HG03439 (cell line): ENCODE data around the gene ANKRD63.

ENCODE experiments used
- ATAC-seq: cut with Tn5 transposase; IDR thresholded peaks from one replicate; pipeline ENCODE4 v1.9.1; 2021; ENCODE audit warnings: mild to moderate bottlenecking, moderate library complexity; ENCODE audit not compliant: unreplicated experiment

The ANKRD63 gene

GRCh38 chr15:40295877-40296560 lies 13.2 kb upstream of the ANKRD63 start:
- ATAC-seq: no peak

GRCh38 chr15:40295297-40295696 lies 12.4 kb upstream of the ANKRD63 start:
- ATAC-seq: no peak

GRCh38 chr15:40293905-40294895 lies 11.3 kb upstream of the ANKRD63 start:
- no peak for ATAC-seq

GRCh38 chr15:40293006-40293405 lies 10.1 kb upstream of the ANKRD63 start:
- no peak for ATAC-seq

- ATAC-seq: no peak
Observed at GRCh38 chr15:40292246-40292645, 9.4 kb upstream of the ANKRD63 start.

- ATAC-seq: no peak
Observed at GRCh38 chr15:40290918-40291574, 8.2 kb upstream of the ANKRD63 start.

- no peak for ATAC-seq
Observed at GRCh38 chr15:40290545-40290917, 7.7 kb upstream of the ANKRD63 start.

GRCh38 chr15:40289140-40289775 lies 6.4 kb upstream of the ANKRD63 start:
- ATAC-seq: no peak

- ATAC-seq: no peak
Observed at GRCh38 chr15:40287968-40288367, 5.1 kb upstream of the ANKRD63 start.

GRCh38 chr15:40287505-40287904 lies 4.6 kb upstream of the ANKRD63 start:
- ATAC-seq: no peak

GRCh38 chr15:40286794-40287193 lies 3.9 kb upstream of the ANKRD63 start:
- ATAC-seq: no peak

- ATAC-seq: no peak
Observed at GRCh38 chr15:40286061-40286532, 3.2 kb upstream of the ANKRD63 start.

- no peak for ATAC-seq
Observed at GRCh38 chr15:40285554-40286011, 2.7 kb upstream of the ANKRD63 start.

- no peak for ATAC-seq
Observed at GRCh38 chr15:40285151-40285550, 2.3 kb upstream of the ANKRD63 start.

GRCh38 chr15:40283615-40284300 lies 894 bp upstream of the ANKRD63 start:
- ATAC-seq: no peak

GRCh38 chr15:40282147-40282868 lies 556 bp downstream of the ANKRD63 start:
- ATAC-seq: no peak

- no peak for ATAC-seq
Observed at GRCh38 chr15:40281801-40282146, 1.1 kb downstream of the ANKRD63 start.

- ATAC-seq: no peak
Observed at GRCh38 chr15:40281057-40281800, 1.6 kb downstream of the ANKRD63 start.
